Hepatocyte (in vitro differentiated cells): Measurements from ENCODE around the gene CDK5R1.

Experiments
- CTCF ChIP-seq: fragments of 200-600 bp; sonication (generic); IDR thresholded peaks from 2 replicates; pipeline ENCODE4 v1.5.1; 2016; ENCODE audit warnings: antibody characterized with exemption, mild to moderate bottlenecking; ENCODE audit not compliant: poor library complexity
- EZH2 ChIP-seq: fragments of 200-600 bp; sonication (generic); IDR thresholded peaks from 2 replicates; pipeline ENCODE4 v1.6.1; 2016; ENCODE audit warnings: antibody characterized with exemption, mild to moderate bottlenecking, borderline replicate concordance

- TF ChIP-seq CTCF, result peak; percentile 52
- no peak for TF ChIP-seq EZH2
Observed at GRCh38 chr17:32461853-32462617, 24.8 kb upstream of the CDK5R1 start.
